Spleen (tissue), 11 donors: ENCODE measurements around the gene TMEM131. TPM values are rescaled to one million over a fixed set of nuclear protein-coding genes. Genes with fewer than 3 reads are reported as not detected.

Experiments used
- DNase-seq: peaks from one replicate; pipeline ENCODE4 v3.0.0-alpha.2; 2020
- H3K27ac ChIP-seq, 8 donors: fragments of 200-600 bp; sonication (generic) in 7 of 8; 1 replicate in 4 of 8; 2 replicates in 4 of 8; pipeline versions ENCODE4 v1.5.0 to v1.8.0; 2016 to 2021; ENCODE audit warnings: inconsistent platforms in 4 of 8, mild to moderate bottlenecking in 4 of 8, moderate library complexity in 1 of 8
- H3K27me3 ChIP-seq, 7 donors: fragments of 200-600 bp; sonication (generic) in 6 of 7; replicated peaks in 1 of 7; 1 replicate in 4 of 7; 2 replicates in 3 of 7; pipeline versions ENCODE4 v1.5.0 to v1.8.0; 2016 to 2021; ENCODE audit warnings: inconsistent platforms in 3 of 7, mild to moderate bottlenecking in 1 of 7
- H3K36me3 ChIP-seq, 6 donors: fragments of 200-600 bp; sonication (generic) in 5 of 6; 1 replicate in 4 of 6; 2 replicates in 2 of 6; pipeline versions ENCODE4 v1.5.0 to v1.8.0; 2016 to 2021; ENCODE audit warnings: inconsistent platforms in 2 of 6
- H3K4me1 ChIP-seq, 6 donors: fragments of 200-600 bp; sonication (generic) in 5 of 6; 1 replicate in 3 of 6; 2 replicates in 3 of 6; pipeline versions ENCODE4 v1.5.0 to v1.8.0; 2016 to 2021; ENCODE audit warnings: inconsistent platforms in 3 of 6
- H3K4me3 ChIP-seq, 8 donors: fragments of 200-600 bp; sonication (generic) in 7 of 8; 1 replicate in 4 of 8; 2 replicates in 4 of 8; pipeline versions ENCODE4 v1.5.0 to v1.8.0; 2016 to 2021; ENCODE audit warnings: inconsistent platforms in 4 of 8, mild to moderate bottlenecking in 4 of 8, moderate library complexity in 2 of 8
- H3K9me3 ChIP-seq, 8 donors: fragments of 200-600 bp; sonication (generic) in 7 of 8; 1 replicate in 4 of 8; 2 replicates in 4 of 8; pipeline versions ENCODE4 v1.5.0 to v1.8.0; 2016 to 2021; ENCODE audit warnings: inconsistent platforms in 4 of 8
- POLR2A ChIP-seq, 3 donors: fragments of 450-650 bp; IDR thresholded peaks; one replicate each; pipeline ENCODE4 v1.5.1; 2017; ENCODE audit warnings: antibody characterized with exemption in 3 of 3, mild to moderate bottlenecking in 1 of 3
- POLR2AphosphoS5 ChIP-seq, 3 donors: sonication (generic); formaldehyde crosslinking; IDR thresholded peaks; one replicate each; pipeline ENCODE4 v1.5.1; 2017; ENCODE audit warnings: antibody characterized with exemption in 3 of 3
- whole genome bisulfite sequencing, 5 donors: extraction: QIAGEN DNeasy Blood & Tissue Kit in 3 of 5; methylation state at CpG; one replicate each; pipeline versions ENCODE4 v1.1.5 to v1.1.7; 2013 to 2018; 5-methylcytosine and 5-hydroxymethylcytosine counted together
- intact Hi-C: fragments of 100-400 bp; cut with DNase I; formaldehyde crosslinking; loops from one replicate; pipeline ENCODE4 v1.15.0; 2023; ENCODE audit warnings: low total_unique reads
- polyA plus RNA-seq, 3 donors: library from polyadenylated mRNA; stranded (reverse); fragments of 200-250 nt; gene quantifications; one replicate each; pipeline ENCODE4 v1.2.1, GENCODE V29; 2013
- total RNA-seq, 7 donors: library from RNA; depleted of rRNA in 3 of 7; stranded (reverse); fragments of >200 nt in 3 of 7; fragmentation: NEBNext Ultra II Directional in 4 of 7; extraction: Animal tissue kit (Norgen Biotek cat#: 25700) in 4 of 7; gene quantifications; one replicate each; pipeline versions ENCODE4 v1.1.0 to v1.2.1, GENCODE V29; 2016 to 2021
- TF ChIP-seq, protein P1 (sequence below), 11 experiments: fragments of 200-600 bp in 7 of 11; fragments of 450-650 bp in 4 of 11; sonication (generic) in 4 of 11; IDR thresholded peaks in 8 of 11; conservative IDR thresholded peaks in 3 of 11; 1 replicate in 7 of 11; 2 replicates in 4 of 11; pipeline versions ENCODE4 v1.4.0 to v1.8.0; 2016 to 2021; ENCODE audit warnings: antibody characterized with exemption in 11 of 11, inconsistent platforms in 4 of 11, mild to moderate bottlenecking in 1 of 11
- donor health status: healthy with polysubstance abuse.
- donor health status: DM: no; HTN: no; CAD: no; lungs with moderate emphysema.
- donor health status: DM: no; HTN: no; CAD: no.
- donor health status: Bipolar disorder and iron deficiency.
- donor health status: healthy.
- donor health status: DM: no; HTN: no; CAD: no.
- donor health status: DM: yes; HTN: yes; CAD: no.

Gene TMEM131
- total and polyA plus RNA-seq, 10 donors: 9.2 to 74.0 (median 61.6) TPM

DNA sequence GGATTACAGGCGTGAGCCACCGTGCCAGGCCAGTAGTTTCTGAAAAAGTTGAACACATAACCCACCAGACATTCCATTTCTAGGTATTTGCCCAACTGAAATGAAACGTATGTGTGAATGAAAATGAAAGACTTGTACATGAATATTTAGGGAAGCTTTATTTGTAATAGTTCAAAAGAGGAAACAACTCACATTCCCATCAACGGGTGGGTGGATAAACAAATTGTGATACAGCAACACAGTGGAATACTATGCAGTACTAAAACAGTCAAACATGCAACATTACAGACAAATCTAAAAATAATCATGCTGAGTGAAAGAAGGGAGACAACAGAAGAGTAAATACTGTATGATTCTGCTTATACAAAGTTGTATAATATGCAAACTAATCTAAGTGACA, 46.8 kb downstream of the TMEM131 start:
- H3K4me1 ChIP-seq: peaks cover 4 to 95% (median 62%) of the 10 kb centered on the region in 6 donors
- TF ChIP-seq POLR2AphosphoS5 (IDR thresholded peaks at IDR 0.05) (no peak), POLR2A (IDR thresholded peaks at IDR 0.05) (no peak)
- TF ChIP-seq, protein P1, sequence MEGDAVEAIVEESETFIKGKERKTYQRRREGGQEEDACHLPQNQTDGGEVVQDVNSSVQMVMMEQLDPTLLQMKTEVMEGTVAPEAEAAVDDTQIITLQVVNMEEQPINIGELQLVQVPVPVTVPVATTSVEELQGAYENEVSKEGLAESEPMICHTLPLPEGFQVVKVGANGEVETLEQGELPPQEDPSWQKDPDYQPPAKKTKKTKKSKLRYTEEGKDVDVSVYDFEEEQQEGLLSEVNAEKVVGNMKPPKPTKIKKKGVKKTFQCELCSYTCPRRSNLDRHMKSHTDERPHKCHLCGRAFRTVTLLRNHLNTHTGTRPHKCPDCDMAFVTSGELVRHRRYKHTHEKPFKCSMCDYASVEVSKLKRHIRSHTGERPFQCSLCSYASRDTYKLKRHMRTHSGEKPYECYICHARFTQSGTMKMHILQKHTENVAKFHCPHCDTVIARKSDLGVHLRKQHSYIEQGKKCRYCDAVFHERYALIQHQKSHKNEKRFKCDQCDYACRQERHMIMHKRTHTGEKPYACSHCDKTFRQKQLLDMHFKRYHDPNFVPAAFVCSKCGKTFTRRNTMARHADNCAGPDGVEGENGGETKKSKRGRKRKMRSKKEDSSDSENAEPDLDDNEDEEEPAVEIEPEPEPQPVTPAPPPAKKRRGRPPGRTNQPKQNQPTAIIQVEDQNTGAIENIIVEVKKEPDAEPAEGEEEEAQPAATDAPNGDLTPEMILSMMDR (IDR thresholded peaks at IDR 0.05 in 8 of 11, conservative IDR thresholded peaks at IDR 0.05 in 3 of 11): no peak
- no peaks in the 10 kb centered on the region for H3K9me3 ChIP-seq
- H3K27ac ChIP-seq: peak overlapping the region in 3 of 8 donors; percentile 27 to 41 (median 32)
- intact Hi-C loops: no loop called here
- no peaks in the 10 kb centered on the region for H3K27me3 ChIP-seq
- DNase-seq: no peak
- WGBS, 5 donors: 56 to 71% (median 65%) methylated on average over 4 of the region's 4 CpGs
- no peak overlapping the region for H3K4me3 ChIP-seq
- no peaks in the 10 kb centered on the region for H3K36me3 ChIP-seq

DNA sequence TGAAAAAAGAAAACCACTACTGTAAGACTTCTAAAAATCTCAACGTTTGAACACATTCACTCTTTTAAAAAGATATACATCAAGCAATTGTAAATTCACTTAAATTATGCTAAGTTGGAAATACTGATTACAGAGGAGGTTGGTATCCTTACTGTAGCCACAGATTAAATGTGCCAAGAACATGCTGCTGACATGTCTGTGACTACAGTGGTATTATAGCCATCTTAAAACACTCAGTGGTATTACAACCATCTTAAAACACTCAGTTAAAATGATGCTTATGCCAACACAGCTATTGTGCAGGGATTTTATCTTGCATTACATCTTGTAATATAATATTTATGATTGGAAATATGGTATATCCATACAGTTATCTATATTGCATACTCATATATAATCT, 50.0 kb downstream of the TMEM131 start:
- Histone ChIP-seq H3K27me3 (no peaks in the 10 kb centered on the region), H3K4me1 (peaks cover 4 to 69% (median 36%) of the 10 kb centered on the region in 6 donors), H3K4me3 (no peak overlapping the region), H3K27ac (no peak overlapping the region), H3K9me3 (peaks cover 0 to 8% (median 6%) of the 10 kb centered on the region in 8 donors), H3K36me3 (no peaks in the 10 kb centered on the region)
- TF ChIP-seq POLR2A (IDR thresholded peaks at IDR 0.05): no peak
- TF ChIP-seq, protein P1 (IDR thresholded peaks at IDR 0.05 in 8 of 11, conservative IDR thresholded peaks at IDR 0.05 in 3 of 11): no peak
- no peak for DNase-seq
- intact Hi-C loops: no loop called here
- WGBS, 5 donors: 35 to 59% (median 49%) methylated on average over 1 of the region's 1 CpG

GRCh38 chr2:97936881-97937280, 58.9 kb downstream of the TMEM131 start:
- H3K36me3 ChIP-seq: no peaks in the 10 kb centered on the region
- intact Hi-C loops: no loop called here
- no peak overlapping the region for H3K4me3 ChIP-seq
- no peaks in the 10 kb centered on the region for H3K27me3 ChIP-seq
- no peak for DNase-seq
- peaks cover 0 to 11% (median 5%) of the 10 kb centered on the region in 8 donors for H3K9me3 ChIP-seq
- 49 to 64% (median 60%) methylated on average over 2 of the region's 2 CpGs for WGBS, 5 donors
- no peak overlapping the region for H3K27ac ChIP-seq
- peaks cover 26 to 69% (median 58%) of the 10 kb centered on the region in 6 donors for H3K4me1 ChIP-seq
- no peak for TF ChIP-seq POLR2AphosphoS5 (IDR thresholded peaks at IDR 0.05)
- TF ChIP-seq, protein P1 (IDR thresholded peaks at IDR 0.05 in 8 of 11, conservative IDR thresholded peaks at IDR 0.05 in 3 of 11): no peak
- no peak for TF ChIP-seq POLR2A (IDR thresholded peaks at IDR 0.05)

GRCh38 chr2:97936199-97936598, 59.5 kb downstream of the TMEM131 start:
- H3K27ac ChIP-seq: peak overlapping the region in 5 of 8 donors; percentile 28 to 61 (median 44)
- DNase-seq: peak; percentile 74
- no peaks in the 10 kb centered on the region for H3K36me3 ChIP-seq
- no peak overlapping the region for H3K4me3 ChIP-seq
- WGBS, 5 donors: 49 to 74% (median 65%) methylated on average over 5 of the region's 5 CpGs
- no peaks in the 10 kb centered on the region for H3K27me3 ChIP-seq
- intact Hi-C loops: no loop called here
- peaks cover 31 to 76% (median 65%) of the 10 kb centered on the region in 6 donors for H3K4me1 ChIP-seq
- no peak for TF ChIP-seq POLR2A (IDR thresholded peaks at IDR 0.05)
- TF ChIP-seq, protein P1 (IDR thresholded peaks at IDR 0.05 in 8 of 11, conservative IDR thresholded peaks at IDR 0.05 in 3 of 11): no peak
- peaks cover 0 to 5% (median 0%) of the 10 kb centered on the region in 8 donors for H3K9me3 ChIP-seq
